Activated CD4-positive, alpha-beta memory T cell treated with anti-CD3 and anti-CD28 coated beads for 36 hours (primary cell): ENCODE results near the gene USP7. TPM values are rescaled to one million over a fixed set of nuclear protein-coding genes. Genes with fewer than 3 reads are reported as not detected.

Experiments used
- CTCF ChIA-PET: fragments of 350-600 bp; sonication (Branson Sonifier 250); formaldehyde crosslinking; loops from one replicate; lab custom pipeline; 2021; ENCODE audit warnings: antibody characterized with exemption, inconsistent platforms; lab: Charles Lee
- POLR2A ChIA-PET: fragments of 350-600 bp; sonication (Branson Sonifier 250); formaldehyde crosslinking; loops from one replicate; lab custom pipeline; 2021; ENCODE audit warnings: antibody characterized with exemption; lab: Charles Lee
- DNase-seq: peaks from one replicate; pipeline ENCODE4 v3.0.0-alpha.2; 2020
- H3K27ac Mint-ChIP-seq: one replicate; pipeline ENCODE4 v1.8.0; 2021; ENCODE audit warnings: mixed read lengths
- H3K27me3 Mint-ChIP-seq: one replicate; pipeline ENCODE4 v1.8.0; 2021; ENCODE audit warnings: mixed read lengths
- H3K36me3 Mint-ChIP-seq: one replicate; pipeline ENCODE4 v1.8.0; 2021; ENCODE audit warnings: mixed read lengths
- H3K4me1 Mint-ChIP-seq: one replicate; pipeline ENCODE4 v1.8.0; 2021; ENCODE audit warnings: low read depth, mixed read lengths
- H3K4me3 Mint-ChIP-seq: one replicate; pipeline ENCODE4 v1.8.0; 2021; ENCODE audit warnings: mild to moderate bottlenecking, mixed read lengths
- H3K9me3 Mint-ChIP-seq: one replicate; pipeline ENCODE4 v1.8.0; 2021; ENCODE audit warnings: mixed read lengths
- intact Hi-C: fragments of 100-400 bp; cut with micrococcal nuclease; formaldehyde crosslinking; loops from one replicate; pipeline ENCODE4 v1.15.1; 2023
- total RNA-seq, 2 experiments: library from RNA; stranded (reverse); gene quantifications; one replicate each; pipeline ENCODE4 v1.2.3, GENCODE V29; 2021

The USP7 gene
- total RNA-seq, 2 experiments from 2014 or later = 154 to 170 TPM

- Mint-ChIP-seq H3K4me1 (peaks cover 74% of the 10 kb centered on the region), H3K4me3 (peak overlapping the region; percentile 84), H3K27ac (peak overlapping the region; percentile 86), H3K36me3 (peaks cover 9% of the 10 kb centered on the region), H3K27me3 (peaks cover 2% of the 10 kb centered on the region), H3K9me3 (no peaks in the 10 kb centered on the region)
- ChIA-PET POLR2A (interaction anchor here (1.1 kb wide), 1 partner anchor 131 kb away, joined by 3 read pairs; the partner anchor contains the start of gene HAPSTR1), CTCF (interaction anchor here (0.6 to 3.4 kb wide), 5 partner anchors 9 to 178 kb away, joined by 3 to 27 read pairs (median 4); no protein-coding TSS in a partner anchor)
- DNase-seq = peak; percentile 36
- intact Hi-C loops = loop anchor here (1.0 to 2.0 kb wide), 3 partner anchors 9 to 39 kb away; no protein-coding TSS in a partner anchor
These were observed 3.6 kb downstream of the USP7 start for GRCh38 chr16:8959921-8960787.

DNA sequence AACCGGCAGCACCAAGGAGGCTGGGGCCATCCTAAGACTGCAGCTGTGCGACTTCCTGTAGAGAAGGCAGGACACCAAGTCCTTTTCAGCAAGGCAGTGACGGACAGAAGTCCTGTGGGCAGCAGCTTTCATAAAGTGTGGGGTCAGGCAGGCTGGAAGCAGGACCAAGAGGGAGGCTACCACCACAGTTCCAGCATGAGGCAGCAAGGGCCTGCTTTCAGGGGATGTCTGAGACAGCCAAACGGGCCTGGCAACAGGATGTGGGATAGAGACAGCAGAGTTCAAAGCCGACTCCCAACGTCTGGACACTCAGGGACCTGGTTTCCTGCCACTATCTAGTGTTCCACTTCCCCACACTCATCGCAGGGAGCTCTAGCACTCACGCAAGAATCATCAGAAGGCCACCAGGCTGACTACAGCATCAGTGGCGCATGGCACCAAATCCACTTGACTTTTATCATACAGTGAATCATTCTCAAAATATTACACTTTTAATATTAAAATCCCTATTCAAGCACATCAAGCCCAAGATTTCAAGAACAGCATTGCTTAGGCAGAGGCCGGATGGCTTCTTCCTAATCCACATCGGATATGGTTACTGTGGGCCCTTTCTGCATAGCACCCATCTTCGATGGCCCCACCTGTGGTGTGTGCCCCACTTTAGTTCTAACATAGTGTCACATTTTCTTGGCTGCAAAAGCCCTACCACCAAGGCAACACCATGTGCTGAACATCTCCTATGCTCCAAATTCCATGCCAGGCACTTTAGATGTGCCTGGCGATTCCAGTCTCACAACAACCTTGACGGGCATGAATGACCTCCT is 5.2 kb downstream of the USP7 start:
- Mint-ChIP-seq H3K27me3 (no peaks in the 10 kb centered on the region), H3K27ac (peak overlapping the region; percentile 86), H3K36me3 (peaks cover 11% of the 10 kb centered on the region), H3K4me1 (peaks cover 81% of the 10 kb centered on the region), H3K4me3 (peak overlapping the region; percentile 54), H3K9me3 (no peaks in the 10 kb centered on the region)
- intact Hi-C loops = loop anchor here (1.0 to 2.0 kb wide), 3 partner anchors 7 to 38 kb away; no protein-coding TSS in a partner anchor
- ChIA-PET CTCF (interaction anchor here (1.4 to 3.4 kb wide), 2 partner anchors 23 to 50 kb away, joined by 6 to 27 read pairs; no protein-coding TSS in a partner anchor), POLR2A (no interaction called here)
- DNase-seq = peak; percentile 57

GRCh38 chr16:8957509-8958157 is 6.1 kb downstream of the USP7 start:
- no peak for DNase-seq
- Mint-ChIP-seq H3K9me3 (no peaks in the 10 kb centered on the region), H3K36me3 (peaks cover 13% of the 10 kb centered on the region), H3K27me3 (no peaks in the 10 kb centered on the region), H3K4me1 (peaks cover 88% of the 10 kb centered on the region), H3K27ac (peak overlapping the region; percentile 86), H3K4me3 (peak overlapping the region; percentile 54)
- CTCF ChIA-PET = interaction anchor here (0.6 to 1.5 kb wide), 2 partner anchors 21 to 139 kb away, joined by 3 to 4 read pairs; no protein-coding TSS in a partner anchor
- intact Hi-C loops = loop anchor here (2.0 kb wide), 2 partner anchors 21 to 37 kb away; no protein-coding TSS in a partner anchor
- POLR2A ChIA-PET = no interaction called here

DNA sequence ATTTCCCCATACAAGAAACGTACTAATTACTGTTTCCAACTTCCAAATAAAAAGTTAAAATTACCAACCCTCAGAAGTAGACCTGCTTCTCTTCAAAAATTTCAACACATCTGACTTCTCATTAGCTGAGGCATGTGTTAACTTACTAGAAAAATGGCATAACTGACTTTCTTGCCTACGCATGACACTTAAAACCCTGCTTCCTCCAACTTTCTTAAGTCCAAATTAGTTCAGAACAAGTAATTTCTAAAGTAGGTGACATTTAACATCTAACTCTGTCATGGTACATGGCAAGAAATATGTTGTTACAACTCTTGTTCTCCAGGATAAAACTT is 6.7 kb downstream of the USP7 start:
- intact Hi-C loops = no loop called here
- no peaks in the 10 kb centered on the region for H3K27me3 Mint-ChIP-seq
- H3K36me3 Mint-ChIP-seq = peaks cover 7% of the 10 kb centered on the region
- no peaks in the 10 kb centered on the region for H3K9me3 Mint-ChIP-seq
- DNase-seq = no peak
- no peak overlapping the region for H3K4me3 Mint-ChIP-seq
- ChIA-PET CTCF (interaction anchor here (1.5 kb wide), 1 partner anchor 21 kb away, joined by 4 read pairs; no protein-coding TSS in a partner anchor), POLR2A (no interaction called here)
- H3K27ac Mint-ChIP-seq = peak overlapping the region; percentile 65
- H3K4me1 Mint-ChIP-seq = peaks cover 90% of the 10 kb centered on the region

DNA sequence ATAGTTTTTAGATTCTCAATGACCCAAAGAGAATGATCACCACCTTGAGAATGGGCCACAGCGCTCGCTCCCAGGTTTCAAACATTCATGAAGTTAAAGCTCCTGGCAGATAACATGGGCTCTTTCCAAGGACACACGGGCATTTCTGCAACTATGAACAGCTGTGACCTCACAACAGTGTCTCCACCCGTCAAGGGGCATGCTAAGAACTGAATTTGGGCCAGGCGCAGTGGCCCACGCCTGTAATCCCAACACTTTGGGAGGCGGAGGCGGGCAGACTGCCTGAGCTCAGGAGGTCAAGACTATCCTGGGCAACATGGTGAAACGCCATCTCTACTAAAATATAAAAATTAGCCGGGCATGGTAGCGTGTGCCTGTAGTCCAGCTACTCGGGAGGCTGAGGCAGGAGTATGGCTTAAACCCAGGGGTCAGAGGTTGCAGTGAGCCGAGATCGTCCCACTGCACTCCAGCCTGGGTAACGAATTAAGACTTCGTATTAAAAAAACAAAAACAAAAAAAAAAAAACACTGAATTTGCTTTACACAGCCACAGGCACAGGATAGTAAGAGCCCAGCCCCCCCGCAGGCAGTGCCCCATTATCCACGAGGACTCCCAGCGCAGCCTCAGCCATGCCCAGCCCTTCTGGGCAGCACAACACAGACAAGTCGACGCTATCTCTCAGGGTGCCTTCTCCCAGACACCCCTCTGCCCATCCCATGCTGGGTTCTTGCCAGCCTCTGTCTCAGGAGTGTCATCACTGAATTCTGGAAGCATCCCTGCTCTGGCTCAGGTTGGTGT is 7.2 kb downstream of the USP7 start:
- Mint-ChIP-seq H3K27ac (peak overlapping the region; percentile 65), H3K4me3 (no peak overlapping the region), H3K4me1 (peaks cover 90% of the 10 kb centered on the region), H3K36me3 (peaks cover 4% of the 10 kb centered on the region), H3K27me3 (no peaks in the 10 kb centered on the region), H3K9me3 (no peaks in the 10 kb centered on the region)
- ChIA-PET CTCF (interaction anchor here (0.9 to 1.5 kb wide), 1 partner anchor 20 kb away, joined by 3 to 4 read pairs; no protein-coding TSS in a partner anchor), POLR2A (no interaction called here)
- intact Hi-C loops = no loop called here
- no peak for DNase-seq

DNA sequence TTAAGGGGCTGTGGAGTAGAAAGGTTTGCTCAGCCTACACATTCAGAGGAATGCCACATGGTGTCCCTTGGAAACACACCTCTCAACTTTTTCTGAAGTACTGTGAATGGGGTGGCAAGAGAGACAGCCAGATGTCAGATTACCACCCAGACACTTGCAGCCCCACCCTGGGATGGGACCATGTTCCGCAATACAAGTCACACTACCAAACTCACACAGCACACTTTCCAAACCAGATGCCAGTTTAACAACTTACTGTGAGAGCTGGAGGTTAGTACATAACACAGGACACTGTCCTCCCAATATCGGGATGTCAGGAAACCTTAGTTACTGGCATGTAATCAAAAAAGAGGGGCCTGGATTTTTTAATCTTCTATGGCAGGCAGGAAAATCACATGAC is 7.9 kb downstream of the USP7 start:
- no peak overlapping the region for H3K27ac Mint-ChIP-seq
- H3K36me3 Mint-ChIP-seq = peaks cover 4% of the 10 kb centered on the region
- no peaks in the 10 kb centered on the region for H3K9me3 Mint-ChIP-seq
- intact Hi-C loops = no loop called here
- no peaks in the 10 kb centered on the region for H3K27me3 Mint-ChIP-seq
- POLR2A ChIA-PET = no interaction called here
- DNase-seq = no peak
- no peak overlapping the region for H3K4me3 Mint-ChIP-seq
- peaks cover 91% of the 10 kb centered on the region for H3K4me1 Mint-ChIP-seq
- CTCF ChIA-PET = interaction anchor here (0.9 kb wide), 1 partner anchor 19 kb away, joined by 3 read pairs; no protein-coding TSS in a partner anchor

DNA sequence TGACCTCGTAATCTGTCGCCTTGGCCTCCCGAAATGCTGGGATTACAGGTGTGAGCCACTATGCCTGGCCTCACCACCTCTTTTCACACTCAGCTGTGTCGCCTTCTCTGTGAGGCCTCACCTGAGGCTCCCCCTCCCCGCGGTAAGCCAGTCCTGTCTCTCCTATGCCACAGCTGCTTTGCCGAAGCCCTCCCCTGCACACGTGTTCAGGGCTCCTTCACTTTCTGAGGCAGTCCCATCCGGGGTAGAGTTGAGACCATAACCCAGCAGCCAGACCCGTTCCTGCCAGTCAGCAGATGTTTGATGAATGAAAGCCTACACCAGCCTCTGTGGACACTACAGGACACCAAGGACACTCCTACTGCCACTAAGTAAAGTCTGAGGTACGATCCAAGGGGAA is 10.6 kb downstream of the USP7 start:
- H3K27me3 Mint-ChIP-seq = no peaks in the 10 kb centered on the region
- DNase-seq = no peak
- no peaks in the 10 kb centered on the region for H3K9me3 Mint-ChIP-seq
- POLR2A ChIA-PET = no interaction called here
- H3K27ac Mint-ChIP-seq = peak overlapping the region; percentile 2
- CTCF ChIA-PET = no interaction called here
- H3K4me3 Mint-ChIP-seq = no peak overlapping the region
- H3K4me1 Mint-ChIP-seq = peaks cover 90% of the 10 kb centered on the region
- H3K36me3 Mint-ChIP-seq = peaks cover 4% of the 10 kb centered on the region
- intact Hi-C loops = no loop called here

GRCh38 chr16:8952281-8952751 is 11.4 kb downstream of the USP7 start:
- H3K4me3 Mint-ChIP-seq = no peak overlapping the region
- ChIA-PET POLR2A (interaction anchor here (1.9 kb wide), 1 partner anchor 10 kb away, joined by 5 read pairs; no protein-coding TSS in a partner anchor), CTCF (interaction anchor here (1.3 to 7.8 kb wide), 3 partner anchors 8 to 56 kb away, joined by 3 to 92 read pairs (median 12); no protein-coding TSS in a partner anchor)

DNA sequence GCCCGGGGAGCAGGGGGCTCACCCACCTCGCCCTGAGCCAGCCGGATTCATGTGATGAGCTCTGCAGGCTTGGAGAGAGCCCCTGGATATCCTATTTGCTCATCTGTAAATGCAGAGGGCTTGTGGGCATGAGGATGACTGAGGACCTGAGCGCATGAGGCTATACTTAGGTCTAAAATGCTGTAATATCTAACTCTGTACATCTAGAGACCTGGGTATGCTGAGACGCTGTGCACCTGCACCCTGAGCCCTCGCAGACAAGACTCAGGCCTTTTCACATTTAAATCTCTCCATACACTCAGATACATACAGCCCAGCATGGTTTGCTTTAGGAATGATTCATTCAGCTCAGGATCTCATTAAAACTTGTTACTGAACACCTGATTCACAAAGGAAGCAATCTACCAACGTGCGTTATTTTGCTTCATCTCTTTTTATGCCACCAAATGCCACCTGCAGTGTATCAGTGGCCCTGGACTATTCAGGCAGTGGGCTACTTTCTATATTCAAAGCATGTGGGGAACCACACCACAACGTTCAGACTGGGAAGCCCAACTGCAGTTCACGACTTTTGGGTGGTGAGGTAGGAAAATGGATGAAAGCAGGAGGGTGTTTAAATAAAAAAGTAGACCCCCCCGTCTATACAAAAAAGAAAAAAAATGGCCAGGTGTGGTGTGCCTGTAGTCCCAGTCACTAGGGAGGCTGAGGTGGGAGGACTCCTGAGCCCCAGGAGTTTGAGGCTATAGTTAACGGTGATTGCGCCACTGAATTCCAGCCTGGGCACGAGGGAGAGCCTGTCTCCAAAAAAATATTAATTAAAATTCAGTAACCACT is 12.0 kb downstream of the USP7 start:
- Mint-ChIP-seq H3K4me1 (peaks cover 89% of the 10 kb centered on the region), H3K9me3 (no peaks in the 10 kb centered on the region), H3K27ac (peak overlapping the region; percentile 42), H3K36me3 (peaks cover 4% of the 10 kb centered on the region), H3K4me3 (peak overlapping the region; percentile 12), H3K27me3 (no peaks in the 10 kb centered on the region)
- no peak for DNase-seq
- intact Hi-C loops = loop anchor here (1.0 kb wide), 2 partner anchors 8 to 23 kb away; no protein-coding TSS in a partner anchor
- CTCF ChIA-PET = interaction anchor here (1.3 to 7.8 kb wide), 3 partner anchors 9 to 57 kb away, joined by 3 to 92 read pairs (median 12); no protein-coding TSS in a partner anchor
- POLR2A ChIA-PET = interaction anchor here (0.9 to 1.9 kb wide), 2 partner anchors 8 to 10 kb away, joined by 4 to 5 read pairs; no protein-coding TSS in a partner anchor

More at GRCh38 chr16:8952281-8952751, 11.4 kb downstream of the USP7 start:
- Mint-ChIP-seq H3K27me3 (no peaks in the 10 kb centered on the region), H3K36me3 (peaks cover 4% of the 10 kb centered on the region), H3K27ac (no peak overlapping the region), H3K9me3 (no peaks in the 10 kb centered on the region), H3K4me1 (peaks cover 90% of the 10 kb centered on the region)
- DNase-seq = no peak
- intact Hi-C loops = no loop called here
